NB4 (cell line): ENCODE measurements around the gene SLC9A4.

ENCODE experiments used
- POLR2A ChIP-seq: IDR thresholded peaks from 2 replicates; pipeline ENCODE4 v1.6.1; 2011; ENCODE audit warnings: mild to moderate bottlenecking; ENCODE audit not compliant: insufficient read length; ENCODE audit errors: extremely low read depth
- TF ChIP-seq, protein P1 (sequence below): IDR thresholded peaks from one replicate; pipeline ENCODE4 v1.5.1; 2012; ENCODE audit warnings: low read depth, low read length

DNA sequence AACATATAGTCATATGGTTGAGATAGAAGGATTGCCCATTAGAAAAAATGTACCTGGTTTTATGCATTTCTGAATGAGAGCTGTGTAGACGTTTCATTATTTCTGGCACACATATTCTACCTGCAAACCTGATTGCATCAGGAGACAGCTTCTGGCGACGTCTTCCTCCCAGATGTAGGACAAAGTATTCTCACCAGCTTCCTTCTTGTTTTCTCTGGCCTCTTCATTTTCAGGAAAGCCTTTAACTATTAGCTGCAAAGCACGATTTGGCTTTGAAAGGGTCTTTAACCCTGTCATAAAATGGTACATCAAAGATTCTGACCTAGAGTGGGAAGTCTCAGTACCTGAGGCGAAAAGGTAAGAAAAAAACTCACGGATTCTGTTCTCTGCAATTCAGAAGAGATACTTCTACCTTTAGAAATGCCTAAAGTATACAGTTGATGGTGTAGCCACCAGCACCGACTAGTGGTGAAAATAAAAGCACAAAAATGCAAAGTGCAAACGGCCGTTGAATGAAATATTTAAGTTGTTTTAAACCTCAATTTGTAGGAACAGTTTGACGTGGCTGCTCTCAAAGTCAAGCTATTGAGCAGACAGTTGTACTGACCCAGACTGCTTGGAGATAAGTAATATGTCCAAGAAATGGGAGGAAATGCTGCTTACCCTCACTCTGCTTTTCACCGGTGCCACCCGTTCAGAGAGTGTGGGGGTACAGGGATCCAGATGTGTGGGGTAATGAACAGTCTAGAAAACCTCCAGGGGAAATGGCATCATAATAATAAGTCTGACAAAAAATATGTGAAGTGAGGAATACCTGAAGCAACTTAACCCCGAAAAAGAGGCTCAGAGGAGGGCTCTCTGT, 29.8 kb upstream of the SLC9A4 start:
- TF ChIP-seq, protein P1, sequence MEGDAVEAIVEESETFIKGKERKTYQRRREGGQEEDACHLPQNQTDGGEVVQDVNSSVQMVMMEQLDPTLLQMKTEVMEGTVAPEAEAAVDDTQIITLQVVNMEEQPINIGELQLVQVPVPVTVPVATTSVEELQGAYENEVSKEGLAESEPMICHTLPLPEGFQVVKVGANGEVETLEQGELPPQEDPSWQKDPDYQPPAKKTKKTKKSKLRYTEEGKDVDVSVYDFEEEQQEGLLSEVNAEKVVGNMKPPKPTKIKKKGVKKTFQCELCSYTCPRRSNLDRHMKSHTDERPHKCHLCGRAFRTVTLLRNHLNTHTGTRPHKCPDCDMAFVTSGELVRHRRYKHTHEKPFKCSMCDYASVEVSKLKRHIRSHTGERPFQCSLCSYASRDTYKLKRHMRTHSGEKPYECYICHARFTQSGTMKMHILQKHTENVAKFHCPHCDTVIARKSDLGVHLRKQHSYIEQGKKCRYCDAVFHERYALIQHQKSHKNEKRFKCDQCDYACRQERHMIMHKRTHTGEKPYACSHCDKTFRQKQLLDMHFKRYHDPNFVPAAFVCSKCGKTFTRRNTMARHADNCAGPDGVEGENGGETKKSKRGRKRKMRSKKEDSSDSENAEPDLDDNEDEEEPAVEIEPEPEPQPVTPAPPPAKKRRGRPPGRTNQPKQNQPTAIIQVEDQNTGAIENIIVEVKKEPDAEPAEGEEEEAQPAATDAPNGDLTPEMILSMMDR = peak; percentile 74
- TF ChIP-seq POLR2A = no peak
